ENCODE measurements around the gene PSMC6.
A peak's percentile ranks its signal among the peaks of the same experiment; 100 is the strongest.

The PSMC6 gene

DNA sequence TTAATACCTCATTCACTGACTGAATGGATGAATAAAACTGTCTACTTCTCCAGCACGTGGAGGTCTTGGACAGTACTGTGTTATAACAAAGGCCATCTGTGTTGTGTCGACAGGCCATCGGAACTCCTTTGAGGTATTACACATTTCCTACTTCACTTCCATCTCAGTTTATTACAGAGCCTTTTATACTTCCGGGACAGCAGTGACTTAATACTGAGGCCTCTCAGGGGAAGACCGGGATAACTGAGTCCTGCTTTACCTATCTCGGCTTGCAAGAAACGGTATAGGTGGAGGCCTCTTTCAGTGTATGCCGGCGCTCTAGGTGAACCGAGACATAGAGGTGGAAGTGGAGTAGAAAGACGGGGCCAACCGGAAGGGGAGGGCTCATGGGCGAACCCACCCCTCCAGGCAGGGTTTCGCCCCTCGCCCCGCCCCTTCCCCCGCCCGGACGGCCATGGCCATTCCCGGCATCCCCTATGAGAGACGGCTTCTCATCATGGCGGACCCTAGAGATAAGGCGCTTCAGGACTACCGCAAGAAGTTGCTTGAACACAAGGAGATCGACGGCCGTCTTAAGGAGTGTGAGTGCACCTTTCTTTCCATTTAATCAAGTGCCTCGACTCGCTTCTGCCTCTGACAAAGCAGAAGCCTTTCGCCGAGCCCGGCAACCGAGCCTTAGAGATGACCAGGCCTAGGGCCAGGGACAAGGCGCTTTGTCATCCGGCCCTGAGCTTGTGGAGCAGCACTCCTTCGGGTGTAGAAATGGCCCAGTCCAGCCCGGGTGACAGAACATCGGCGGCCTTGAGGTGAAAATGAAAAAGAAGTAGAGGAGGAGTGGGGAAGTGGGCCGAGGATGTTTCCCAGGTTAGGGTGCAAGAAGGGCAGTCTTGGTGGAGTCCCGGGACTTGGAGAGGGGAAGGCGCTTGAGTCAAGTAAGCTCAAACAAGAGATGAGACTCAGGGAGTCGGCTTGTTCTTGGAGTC lies at the start of gene PSMC6:
Gene PSMC6 (plus strand): TSS at position 477 of the 983 bp plus-strand sequence. CDS start 20 bp downstream, at position 497.
- peak; percentile 93 for DNase-seq (ENCODE audit: low spot score)

DNA sequence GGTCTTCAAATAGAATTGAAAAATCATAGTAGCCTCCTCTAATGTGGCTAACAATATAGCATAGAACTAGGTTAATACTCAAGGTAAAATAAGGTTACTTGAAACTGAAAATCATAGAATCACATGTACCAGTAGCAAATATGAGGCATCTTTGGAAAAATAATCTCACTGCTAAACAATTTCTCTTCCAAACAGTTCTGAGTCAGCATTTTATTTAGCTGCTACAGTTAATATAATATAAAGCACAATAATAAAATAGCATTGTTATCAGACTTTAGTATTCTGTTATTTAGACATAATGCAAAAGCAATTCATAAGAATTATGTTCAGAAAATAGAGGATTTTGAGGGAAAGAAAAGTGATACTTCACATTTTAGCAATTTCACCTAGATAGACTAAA lies 46.7 kb upstream of the PSMC6 start:
- no peak for DNase-seq (ENCODE audit: low spot score)

DNA sequence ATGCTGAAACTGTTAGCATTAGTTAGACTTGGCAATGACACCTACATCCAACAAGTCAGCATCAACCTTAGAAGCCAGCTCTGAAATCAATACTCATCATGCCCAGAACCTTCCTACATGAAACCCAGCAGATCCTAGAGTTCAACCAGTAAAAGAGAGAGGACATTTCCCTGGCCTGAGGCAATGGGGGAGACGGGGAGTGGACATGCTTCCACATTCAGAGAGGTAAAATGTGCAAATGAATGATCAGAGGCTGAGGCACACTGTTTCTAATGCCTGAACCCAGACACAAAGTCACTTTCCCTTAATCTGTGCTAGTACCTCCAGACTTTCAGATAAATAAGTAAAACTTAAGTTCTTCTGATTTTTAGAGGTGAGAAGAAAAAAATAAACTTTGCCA lies 46.2 kb upstream of the PSMC6 start:
- DNase-seq (ENCODE audit: low spot score), result no peak

DNA sequence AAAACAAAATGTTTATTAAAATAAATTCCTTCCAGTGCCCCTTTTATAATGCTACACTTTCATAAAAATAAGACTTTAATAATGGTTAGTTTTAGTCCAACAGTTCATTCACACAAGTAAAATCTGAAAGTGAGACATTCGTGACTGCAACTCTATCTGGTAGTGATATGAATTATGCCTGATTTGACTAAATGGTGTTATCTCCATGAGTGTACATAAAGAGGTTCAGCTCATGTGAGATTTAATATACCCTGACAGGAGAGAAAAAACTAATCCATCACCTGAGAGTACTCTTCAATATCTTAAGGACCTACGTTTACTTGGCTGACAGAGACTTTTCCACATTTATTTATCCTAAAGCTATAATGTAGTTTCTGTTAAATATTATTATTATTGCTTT lies 45.7 kb upstream of the PSMC6 start:
- no peak for DNase-seq (ENCODE audit: low spot score)

DNA sequence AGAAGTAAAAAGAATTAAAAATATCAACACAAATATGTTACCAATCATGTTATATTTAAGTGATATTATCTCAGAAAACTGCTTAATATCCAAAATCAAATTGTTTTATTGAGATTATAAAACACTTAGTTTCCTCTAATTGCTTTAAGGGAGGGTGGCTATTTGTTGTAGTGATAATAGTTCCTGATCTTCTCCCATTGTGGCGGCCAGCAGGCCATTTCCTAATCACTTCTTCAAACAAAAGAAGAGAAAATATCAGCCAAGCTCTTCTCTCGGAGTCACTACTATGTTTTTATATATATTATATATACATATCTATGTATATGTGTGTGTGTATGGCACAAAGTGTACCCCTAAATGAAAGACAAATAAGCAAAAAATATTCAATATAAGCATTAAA lies 43.1 kb upstream of the PSMC6 start:
- no peak for DNase-seq (ENCODE audit: low spot score)

DNA sequence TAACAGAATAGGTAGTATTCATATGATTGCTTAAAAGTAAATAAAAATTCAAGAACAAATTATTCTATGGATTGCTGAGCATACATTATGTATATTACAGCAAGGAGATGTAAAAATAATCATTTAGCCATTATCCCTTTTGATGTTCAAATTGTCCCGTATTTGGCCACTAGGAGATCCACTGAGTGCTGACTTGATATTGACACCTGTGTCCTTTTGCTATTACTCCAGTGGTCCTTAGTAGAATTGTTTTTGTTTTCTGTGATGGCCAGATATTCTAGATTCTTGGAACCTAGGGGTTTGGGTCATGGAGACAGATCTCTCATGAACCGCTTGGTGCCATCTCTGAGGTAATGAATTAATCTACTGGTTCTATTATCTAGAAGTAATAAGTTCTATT lies 28.4 kb upstream of the PSMC6 start:
- DNase-seq (ENCODE audit: low spot score), result no peak

DNA sequence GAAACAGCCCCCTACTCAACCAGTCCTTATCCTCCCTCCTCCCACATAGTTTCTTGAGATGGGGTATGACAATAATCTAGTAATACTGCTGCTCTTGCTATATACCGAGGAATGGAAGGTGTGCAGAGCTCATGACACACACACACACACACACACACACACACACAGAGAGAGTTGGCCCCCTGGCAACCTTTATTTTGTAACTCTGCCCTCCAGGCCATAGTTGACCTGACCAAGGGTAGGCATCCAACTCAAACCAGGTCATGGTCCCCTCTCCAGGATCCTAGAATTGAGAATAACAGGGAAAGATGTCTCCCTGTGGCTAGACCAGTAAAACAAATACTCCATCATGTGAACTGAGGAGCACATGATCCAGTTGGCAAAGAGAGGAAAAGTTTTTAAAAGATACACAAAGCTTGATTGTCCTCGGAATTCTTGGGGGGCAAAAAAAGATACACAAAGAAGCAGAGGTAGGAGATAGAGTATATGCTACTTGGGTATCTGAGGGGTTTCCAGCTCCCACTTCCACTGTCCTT lies 22.9 kb upstream of the PSMC6 start:
- DNase-seq (ENCODE audit: low spot score), result no peak

DNA sequence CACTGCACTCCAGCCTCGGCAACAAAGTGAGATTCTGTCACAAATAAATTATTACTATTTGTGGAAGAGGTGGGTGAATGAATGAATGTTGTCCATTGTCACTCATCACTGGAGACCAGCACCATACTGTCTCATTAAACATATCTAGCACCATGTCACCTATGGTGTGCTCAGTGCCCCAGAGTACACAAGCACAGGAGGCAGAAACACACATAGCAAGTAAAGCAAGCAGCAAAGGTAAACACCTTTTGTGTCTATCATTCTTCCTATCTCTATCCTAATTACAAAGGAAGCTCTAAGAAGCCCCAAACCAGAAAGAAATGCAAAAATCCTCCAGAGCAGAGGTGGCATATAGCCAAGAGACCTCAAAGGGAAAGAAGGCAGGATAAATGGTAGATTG lies 20.8 kb upstream of the PSMC6 start:
- DNase-seq (ENCODE audit: low spot score), result no peak

DNA sequence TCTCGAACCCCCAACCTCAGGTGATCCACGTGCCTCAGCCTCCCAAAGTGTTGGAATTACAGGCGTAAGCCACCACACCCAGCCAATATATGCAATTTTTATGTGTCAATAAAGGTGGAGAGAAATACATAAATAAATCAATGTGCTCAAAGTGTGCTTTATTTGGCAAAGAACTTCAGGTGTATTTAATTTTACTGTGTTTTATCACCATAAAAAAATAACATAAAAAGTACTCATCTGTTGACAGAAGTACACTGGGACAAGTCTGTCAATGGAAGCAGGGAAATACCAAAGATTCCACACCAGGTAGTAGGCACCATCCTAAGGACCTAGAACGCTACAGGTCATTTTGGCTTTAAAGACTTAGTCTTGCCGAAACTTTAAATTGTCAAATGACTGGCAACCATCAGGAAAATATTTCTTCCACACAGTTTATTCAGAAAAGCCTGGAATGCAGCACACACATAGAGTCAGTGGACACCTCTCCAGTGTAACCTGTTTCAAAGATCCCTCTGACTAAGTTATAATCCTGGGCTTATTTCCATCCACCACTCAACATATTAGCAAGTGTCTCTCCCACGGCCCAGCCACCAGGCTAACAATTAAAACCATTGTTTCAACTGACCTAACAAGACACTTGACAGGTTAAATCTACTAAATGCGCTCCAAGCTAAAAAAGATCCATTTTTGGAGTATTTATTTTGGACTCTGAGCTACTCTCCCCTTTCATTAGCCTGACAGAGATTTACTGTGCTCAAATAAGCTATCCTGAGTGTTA lies 15.8 kb upstream of the PSMC6 start:
- DNase-seq (ENCODE audit: low spot score), result no peak

DNA sequence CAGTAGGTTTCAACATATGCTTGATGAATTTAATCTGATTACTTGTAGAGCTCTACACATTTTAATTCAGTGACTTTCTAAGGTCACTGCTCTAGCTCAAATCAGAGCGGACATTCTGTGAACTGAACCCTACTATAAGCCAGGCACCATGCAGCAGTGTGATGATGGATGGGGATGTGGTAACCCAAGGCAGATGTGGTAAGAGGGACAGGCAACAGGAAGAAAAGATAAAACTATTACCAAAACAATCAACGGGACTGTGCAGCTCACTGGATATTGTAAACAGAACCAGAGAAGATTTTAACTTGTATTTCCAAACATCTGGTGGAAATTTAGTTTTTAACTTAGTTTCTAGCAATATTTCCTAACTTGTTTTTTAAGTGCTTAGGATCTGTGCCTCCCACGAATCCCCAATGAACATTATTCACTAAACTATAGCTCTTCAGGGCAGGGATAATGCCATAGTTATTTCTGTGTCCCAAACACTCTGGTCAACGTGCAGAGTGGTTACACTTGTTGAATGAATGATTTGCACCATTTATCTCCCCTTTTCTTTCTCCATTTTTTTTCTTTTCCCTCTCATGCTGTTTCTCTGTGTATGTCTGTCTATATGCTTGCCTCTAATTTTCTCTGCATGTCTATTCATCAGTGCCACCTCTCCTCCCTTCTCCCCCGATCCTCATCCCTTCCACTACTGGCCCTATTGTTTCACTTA lies 14.6 kb upstream of the PSMC6 start:
- DNase-seq (ENCODE audit: low spot score), result no peak

DNA sequence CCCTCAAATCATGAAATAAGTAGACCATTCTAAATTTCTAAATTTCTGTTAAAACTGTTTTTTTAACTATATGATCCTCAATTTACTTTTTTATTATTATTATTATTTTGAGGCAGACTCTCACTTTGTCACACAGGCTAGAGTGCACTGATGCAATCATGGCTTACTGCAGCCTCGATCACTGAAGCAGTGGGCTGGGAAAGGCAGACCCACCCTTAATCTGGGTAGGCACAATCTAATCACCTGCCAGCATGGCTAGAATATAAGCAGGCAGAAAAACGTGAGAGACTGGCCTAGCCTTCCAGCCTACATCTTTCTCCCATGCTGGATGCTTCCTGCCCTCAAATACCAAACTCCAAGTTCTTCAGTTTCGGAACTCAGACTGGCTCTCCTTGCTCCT lies 14.0 kb upstream of the PSMC6 start:
- no peak for DNase-seq (ENCODE audit: low spot score)

DNA sequence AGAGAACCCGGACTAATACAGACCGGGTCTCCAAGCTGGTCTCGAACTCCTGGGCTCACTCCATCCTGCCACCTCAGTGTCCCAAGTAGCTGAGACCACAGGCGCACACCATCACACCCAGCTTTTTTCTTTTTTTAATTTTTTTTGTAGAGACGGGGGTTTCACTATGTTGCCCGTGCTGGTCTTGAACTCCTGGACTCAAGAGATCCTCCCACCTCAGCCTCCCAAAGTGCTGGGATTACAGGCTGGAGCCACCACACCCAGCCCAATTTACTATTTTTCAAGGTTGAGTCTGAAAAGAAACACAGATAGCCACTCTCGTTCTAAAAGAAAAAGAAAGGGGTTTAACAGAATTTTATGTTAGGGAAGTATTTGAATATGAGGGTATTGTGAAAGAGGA lies 13.5 kb upstream of the PSMC6 start:
- DNase-seq (ENCODE audit: low spot score), result no peak

DNA sequence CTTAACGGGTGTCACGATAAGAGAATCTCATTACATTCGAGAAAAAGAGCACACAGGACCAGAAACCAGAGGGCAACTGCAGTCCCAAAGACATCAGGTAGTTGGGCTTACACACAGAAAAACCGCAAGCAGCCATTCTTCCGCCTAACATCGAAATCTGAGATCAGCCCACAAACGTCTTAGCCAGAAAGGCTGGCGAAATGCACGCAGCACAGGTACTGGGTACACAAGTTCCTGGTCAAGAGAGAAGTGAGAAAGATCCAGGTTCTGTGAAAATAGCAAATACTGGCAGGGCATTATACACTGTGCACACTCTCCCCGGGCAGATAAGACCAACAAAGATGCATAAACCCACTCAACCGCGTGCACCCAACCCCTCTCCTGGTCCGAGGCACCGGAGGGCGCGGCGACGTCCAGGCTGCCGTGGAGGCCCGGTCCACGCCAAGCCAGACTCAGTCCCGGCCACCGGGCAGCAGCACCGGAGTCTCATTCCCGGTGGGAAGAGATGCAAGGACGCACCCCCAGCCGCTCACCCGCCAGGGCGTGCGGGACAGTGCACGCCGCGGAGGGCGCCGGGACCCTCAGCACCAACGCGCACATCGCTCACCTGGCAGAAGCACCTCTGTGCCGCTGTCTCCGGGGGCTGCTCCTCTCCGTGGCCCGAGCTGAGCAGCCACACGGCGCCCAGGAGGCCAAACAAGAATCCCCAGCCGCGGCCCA lies 12.1 kb upstream of the PSMC6 start:
- DNase-seq (ENCODE audit: low spot score), result peak; percentile 42

DNA sequence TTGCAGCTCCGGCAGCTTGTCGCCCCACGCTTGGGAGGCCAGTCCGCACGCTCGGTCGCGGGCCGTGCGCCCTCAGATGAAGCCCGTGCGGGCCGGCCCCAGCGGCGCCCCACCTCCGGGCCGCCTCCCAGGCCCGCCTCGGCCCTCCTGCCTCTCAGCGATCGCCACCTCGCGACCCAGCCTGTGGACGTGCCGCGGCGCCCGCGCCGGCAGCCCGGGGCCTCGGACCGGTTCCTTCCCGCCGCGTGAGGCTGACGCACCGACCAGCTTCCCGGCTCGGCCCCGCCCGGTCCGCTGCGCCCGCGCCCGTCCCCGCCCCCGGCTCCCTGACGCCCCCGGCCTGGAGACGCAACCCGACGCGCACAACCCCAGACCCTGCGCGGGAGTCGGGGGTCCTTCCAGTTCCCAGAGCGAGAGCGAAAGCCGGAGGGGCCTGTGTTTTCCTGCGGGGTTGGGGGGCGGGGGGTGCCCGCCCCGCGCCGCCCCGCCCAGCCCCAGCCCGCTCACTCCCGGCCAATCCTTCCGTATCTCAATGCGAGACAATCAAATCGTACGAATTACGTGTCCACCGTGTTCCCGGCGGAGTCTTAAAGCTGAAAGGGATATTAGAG lies 11.4 kb upstream of the PSMC6 start, which contains the start of gene ERO1A:
Gene ERO1A (minus strand): TSS at position 78 of the 611 bp plus-strand sequence. CDS start 77 bp downstream, at position 1.
- peak; percentile 74 for DNase-seq (ENCODE audit: low spot score)

DNA sequence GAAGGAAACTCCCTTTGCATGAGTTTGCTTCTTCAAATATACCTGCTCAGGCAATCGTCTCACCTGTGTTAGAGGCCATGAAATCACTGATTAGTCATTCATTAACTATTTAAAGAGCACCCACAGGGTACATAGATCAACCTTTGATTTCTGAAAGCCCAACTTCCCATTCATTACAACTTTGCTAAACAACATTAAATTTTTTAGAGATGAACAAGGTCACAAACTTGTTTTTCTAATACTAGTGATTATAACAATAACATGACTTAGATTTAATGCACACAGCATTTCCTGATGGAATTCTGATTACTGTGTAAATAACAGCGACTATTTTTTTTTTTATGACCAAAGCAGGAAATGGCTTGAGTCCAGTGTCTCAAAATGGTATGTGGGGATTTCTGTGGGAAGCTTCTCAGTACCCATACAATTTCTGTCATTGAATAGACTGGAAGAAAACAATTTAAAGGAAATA lies 6.3 kb upstream of the PSMC6 start:
- peak; percentile 86 for DNase-seq (ENCODE audit: low spot score)

DNA sequence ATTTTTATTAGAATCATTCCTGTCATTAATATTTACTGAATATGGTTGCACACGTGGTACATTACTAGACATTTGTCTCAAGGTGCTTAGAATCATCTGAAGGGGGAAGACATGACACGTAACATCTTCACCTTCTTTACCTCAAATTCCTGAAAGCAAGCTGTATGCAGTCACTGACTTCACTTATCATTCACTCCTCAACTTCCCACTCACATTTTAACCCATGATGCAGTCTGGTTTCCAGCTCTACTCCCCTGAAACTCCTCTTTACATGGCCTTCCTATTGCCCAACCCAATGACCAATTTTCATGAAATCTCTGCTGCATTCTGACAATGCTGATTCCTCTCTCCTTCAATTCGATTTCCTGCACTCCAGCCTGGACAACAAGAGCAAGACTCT lies 5.8 kb upstream of the PSMC6 start:
- DNase-seq (ENCODE audit: low spot score), result no peak

DNA sequence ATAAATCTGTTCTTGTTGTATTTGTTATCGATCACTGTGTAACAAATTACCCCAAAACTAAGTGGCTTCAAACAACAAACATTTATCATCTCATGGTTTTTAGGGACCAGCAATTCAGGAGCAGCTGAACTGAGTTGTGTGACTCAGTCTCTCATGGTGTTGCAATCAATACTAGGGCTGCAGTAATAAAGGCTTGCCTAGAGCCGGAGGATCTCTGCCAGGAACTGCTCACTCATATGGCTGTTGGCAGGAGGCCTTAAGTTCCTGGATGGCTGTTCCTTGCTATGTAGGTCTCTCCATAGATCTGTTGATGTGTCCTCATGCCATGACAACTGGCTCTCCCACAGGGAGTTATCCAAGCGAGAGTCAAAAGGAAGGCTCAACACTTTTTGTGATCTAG lies 3.8 kb upstream of the PSMC6 start:
- DNase-seq (ENCODE audit: low spot score), result peak; percentile 70

DNA sequence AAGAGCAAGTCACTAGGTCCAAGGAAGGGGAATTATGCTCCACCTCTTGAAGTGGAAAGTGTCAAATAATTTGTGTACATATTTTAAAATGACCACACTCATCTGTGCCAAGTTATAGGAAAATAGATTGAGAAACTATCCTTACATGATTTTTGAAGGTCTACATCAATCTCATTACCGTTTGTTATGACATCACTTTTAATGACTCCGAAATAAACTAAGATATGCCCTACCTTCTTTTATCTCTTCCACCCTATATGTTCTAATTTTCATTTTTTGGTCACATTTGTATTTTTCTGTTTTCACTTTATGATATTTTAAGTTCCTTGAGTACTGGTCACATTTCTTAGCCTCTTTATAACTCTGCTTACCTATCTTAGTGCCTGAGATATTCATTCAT lies 3.3 kb upstream of the PSMC6 start:
- DNase-seq (ENCODE audit: low spot score), result no peak

DNA sequence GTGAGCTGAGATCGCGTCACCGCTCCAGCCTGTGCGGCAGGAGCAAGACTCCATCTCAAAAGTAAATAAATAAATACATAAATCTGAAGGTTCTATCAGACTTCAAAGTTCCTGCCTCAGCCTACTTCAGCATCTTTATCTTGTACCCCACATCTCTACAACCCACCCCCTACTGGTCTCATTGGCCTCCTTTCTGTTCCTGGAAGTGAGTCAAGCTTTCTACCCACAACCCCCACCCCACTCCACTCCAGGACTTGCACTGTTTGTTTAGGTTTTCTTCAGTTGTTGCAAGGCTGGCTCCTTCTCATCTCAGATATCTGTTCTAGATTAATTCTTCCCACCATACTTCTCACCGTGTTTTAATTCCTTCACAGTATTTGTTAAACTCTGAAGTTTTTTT lies 714 bp upstream of the PSMC6 start:
- peak; percentile 16 for DNase-seq (ENCODE audit: low spot score)

DNA sequence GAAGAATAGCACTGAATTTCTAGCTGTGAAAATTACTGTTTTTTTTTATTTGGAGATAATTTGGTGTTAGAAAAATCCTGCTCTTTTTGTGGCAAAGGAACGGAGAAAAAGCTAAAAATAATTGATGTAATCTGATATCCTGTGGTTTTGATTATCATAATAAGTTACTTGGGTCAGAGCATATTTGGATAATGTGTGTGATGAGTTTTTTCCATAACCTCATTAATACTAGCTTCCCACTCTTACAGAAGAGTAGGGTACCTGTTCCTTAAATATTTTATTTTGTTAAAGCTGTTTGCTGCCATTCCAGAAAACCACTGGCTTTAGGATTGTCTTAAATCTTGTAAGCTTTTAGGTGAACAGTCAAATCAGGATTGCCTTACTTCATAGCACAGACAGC lies 4.7 kb downstream of the PSMC6 start:
- DNase-seq (ENCODE audit: low spot score), result no peak

DNA sequence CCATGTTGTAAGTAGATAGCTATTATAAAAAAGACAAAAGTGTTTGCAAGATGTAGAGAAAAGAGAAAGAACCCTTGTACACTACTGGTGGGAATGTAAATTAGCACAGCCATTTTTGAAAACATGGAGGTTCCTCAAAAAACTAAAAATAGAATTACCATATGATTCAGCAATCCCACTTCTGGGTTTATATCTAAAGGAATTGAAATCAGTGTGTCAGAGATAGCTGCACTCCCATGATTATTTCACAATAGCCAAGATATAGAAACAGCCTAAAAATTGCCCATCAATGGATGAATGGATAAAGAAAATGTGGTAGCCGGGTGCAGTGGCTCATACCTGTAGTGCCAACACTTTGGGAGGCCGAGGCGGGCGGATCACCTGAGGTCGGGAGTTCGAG lies 9.2 kb downstream of the PSMC6 start:
- DNase-seq (ENCODE audit: low spot score), result no peak
